ENCODE measurements around the gene SORCS2. TPM values are rescaled to one million over a fixed set of nuclear protein-coding genes. Genes with fewer than 3 reads are reported as not detected.
"Not testable (repeated sequence)": the region's sequence is repeated elsewhere in the genome, so short reads cannot be mapped to it uniquely, and the experiment has no call there.

SORCS2 gene
- total RNA-seq, 1 experiment from 2014 or later = not detected

DNA sequence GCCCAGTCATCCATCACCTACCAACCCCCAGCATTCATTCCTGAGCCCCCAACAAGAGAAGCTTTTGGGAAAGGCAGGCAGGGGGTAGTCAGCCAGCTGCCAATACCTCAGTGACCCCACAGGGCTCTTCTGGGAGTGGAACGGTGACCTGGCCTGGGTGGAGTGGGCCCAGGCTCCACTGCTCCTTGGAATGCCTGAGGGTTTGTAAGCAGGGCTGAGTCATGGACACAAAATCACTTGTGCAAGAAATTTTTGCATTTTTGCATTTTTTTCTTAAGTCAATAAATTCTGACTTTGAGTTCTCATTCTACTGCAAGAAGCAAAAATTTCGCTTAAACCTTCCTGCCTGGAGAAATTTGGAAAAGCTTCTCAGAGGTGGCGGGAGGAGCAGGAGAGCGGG is 18.5 kb downstream of the SORCS2 start:
- in situ Hi-C loops (cut with HindIII; ENCODE audit: low sequenced_read_pairs) = no loop called here

DNA sequence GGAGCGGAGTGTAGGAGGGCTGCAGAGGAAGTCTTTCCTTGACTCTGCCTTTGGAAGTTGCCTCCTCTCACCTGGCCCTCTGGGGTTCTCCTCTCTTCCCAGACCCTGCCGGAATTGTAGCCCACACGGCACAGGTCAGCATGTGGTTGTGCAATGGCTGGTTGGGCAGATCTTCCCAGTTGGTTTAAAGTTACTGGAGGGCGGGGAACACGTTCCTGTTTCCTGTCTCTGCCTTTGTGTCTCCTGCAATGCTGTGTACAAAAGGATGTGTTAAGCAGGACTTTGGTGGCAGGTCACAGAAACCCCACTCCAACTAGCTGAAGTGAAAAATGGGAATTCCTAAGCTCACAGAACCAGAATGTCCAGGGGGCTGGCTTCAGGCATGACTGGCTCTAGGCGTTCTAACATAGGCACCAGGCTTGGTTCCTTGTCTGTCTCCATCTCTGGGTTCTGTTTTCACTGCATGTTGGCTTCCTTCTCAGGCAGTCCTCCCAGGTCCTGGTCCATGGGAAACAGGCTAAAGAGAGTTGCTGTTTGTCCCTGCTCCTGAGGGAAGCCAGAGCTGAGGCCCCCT is 19.9 kb downstream of the SORCS2 start:
- in situ Hi-C loops (cut with HindIII; ENCODE audit: low sequenced_read_pairs) = no loop called here
- no peak for DNase-seq (ENCODE audit: low spot score)

More for the DNA sequence above, 18.5 kb downstream of the SORCS2 start:
- no peak for DNase-seq (ENCODE audit: low spot score)

DNA sequence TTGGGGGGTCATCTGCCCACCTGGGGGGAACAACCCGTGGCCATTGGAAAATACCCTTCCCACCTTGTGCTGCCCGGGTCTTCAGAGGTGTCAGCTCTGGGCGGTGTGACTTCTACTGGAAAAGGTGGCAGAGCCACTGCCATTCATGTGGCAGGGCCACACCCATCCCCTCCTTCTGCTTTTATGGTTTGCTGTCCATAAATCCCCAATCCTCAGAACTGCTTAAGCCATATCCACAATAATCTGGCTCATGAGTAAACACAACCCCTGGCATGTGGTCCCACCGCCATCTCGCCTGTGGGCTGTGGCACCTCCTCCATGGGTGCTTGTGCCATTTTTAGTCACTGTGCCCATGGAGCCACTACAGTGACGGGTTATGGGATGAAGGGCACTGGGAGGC is 20.6 kb downstream of the SORCS2 start:
- in situ Hi-C loops (cut with HindIII; ENCODE audit: low sequenced_read_pairs) = no loop called here
- DNase-seq (ENCODE audit: low spot score) = no peak

DNA sequence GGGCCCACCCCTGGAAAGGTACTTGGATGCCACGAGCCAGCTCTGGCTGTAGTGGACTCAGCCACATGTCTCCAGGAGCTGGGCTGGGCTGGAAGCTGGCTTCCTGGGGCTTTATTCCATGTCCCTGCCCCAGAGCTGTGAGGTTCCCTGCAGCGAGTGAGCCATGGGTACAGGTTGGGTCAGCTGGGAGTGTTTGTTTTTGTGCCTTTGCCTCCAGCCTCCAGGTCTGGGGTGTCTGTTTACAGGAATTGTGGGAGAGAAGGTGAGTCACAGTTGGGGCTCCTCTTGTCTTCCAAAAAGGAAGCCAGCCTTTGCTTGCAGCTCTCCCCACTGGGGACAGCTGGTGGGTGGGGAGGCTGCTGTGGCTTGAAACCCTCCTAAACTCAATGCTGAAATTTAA is 21.5 kb downstream of the SORCS2 start:
- in situ Hi-C loops (cut with HindIII; ENCODE audit: low sequenced_read_pairs) = no loop called here

DNA sequence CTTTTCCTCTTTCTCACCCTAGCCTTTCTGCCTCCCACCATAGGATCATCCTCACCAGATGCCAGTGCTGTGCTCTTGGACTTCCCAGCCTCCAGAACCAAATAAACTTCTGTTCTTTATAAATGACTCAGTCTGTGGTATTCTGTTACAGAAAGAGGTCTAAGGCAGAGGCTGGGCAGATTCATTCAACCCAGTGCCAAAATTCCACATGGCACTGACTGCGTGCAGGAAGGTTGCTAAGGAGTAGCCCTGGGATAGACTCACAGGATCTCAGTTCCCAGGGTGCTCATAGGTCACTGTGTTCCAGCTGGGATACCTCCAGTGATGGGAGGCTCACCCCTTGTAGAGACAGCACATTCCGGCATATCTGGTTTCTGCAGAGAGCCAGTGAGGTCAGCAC is 22.0 kb downstream of the SORCS2 start:
- in situ Hi-C loops (cut with HindIII; ENCODE audit: low sequenced_read_pairs) = no loop called here
- no peak for DNase-seq (ENCODE audit: low spot score)

More for the DNA sequence above, 21.5 kb downstream of the SORCS2 start:
- DNase-seq (ENCODE audit: low spot score) = no peak

DNA sequence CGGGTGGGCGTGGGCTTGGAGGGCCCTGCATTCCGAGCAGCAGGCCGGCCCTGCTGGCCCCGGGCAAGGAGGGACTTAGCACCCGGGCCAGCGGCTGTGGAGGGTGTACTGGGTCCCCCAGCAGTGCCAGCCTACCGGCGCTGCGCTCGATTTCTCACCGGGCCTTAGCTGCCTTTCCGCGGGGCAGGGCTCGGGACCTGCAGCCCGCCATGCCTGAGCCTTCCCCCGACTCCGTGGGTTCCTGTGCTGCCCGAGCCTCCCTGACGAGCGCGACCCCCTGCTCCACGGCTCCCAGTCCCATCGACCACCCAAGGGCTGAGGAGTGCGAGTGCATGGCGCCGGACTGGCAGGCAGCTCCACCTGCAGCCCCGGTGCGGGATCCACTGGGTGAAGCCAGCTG is 22.8 kb downstream of the SORCS2 start:
- DNase-seq (ENCODE audit: low spot score); in situ Hi-C loops (cut with HindIII; ENCODE audit: low sequenced_read_pairs): not testable (repeated sequence)

DNA sequence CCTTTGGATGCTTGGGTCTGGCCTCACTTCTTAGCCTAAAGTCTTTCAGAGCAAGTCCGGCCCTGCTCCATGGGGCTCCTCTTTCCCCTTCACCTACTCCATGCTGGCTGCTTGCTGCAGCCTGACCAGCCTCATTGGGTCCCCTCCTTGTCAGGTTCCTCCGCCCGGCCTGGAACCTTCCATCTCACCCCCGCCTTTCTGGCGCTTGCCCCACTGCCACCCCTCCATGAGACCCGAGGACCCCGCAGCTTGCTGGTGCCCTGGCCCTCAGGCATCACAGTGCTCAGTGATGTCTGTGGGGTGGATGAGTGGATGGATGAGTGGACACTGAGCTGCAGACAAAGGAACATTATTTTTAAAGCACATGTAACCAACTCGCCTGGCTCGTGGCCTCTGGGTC is 24.7 kb downstream of the SORCS2 start:
- no peak for DNase-seq (ENCODE audit: low spot score)
- in situ Hi-C loops (cut with HindIII; ENCODE audit: low sequenced_read_pairs) = no loop called here

DNA sequence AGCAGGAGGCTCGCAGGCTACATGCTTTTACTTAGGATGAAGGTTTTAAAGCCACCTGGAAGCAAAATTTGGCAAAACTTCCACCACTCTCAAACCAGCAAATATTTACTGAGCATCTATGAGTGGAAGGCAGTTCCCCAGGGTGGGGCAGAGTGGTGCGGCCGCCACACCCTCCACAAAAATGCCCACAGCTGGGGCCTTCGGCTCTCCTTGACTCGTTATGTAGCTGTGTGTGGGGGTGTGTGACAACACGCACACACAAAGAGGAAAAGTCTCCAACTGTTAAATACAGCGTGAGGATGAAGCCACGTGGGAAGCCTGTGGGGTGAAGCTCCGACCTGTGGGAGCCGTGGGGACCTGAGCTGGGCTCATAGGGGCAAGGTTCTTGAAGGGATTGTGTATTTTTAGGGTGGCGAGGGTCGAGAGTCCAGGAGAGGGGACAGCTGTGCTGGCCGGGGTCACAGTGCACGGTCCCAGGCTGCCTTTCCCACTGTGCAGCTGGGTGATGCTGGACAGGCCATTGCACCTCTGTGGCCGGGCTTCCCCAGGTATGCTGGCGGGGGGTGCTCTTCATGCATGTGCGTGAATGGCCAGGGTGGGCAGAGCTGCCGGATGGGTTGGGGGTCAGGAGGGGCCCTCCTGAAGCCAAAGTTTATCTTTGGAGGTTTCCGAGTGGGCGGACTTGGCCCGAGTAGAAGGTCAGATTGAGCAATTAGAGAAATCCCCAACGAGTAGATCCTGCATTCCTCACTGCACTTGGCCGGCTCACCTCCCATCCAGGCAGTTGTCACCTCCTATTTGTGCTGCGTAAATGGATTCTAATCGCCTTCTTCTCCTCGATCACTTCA is 25.4 kb downstream of the SORCS2 start:
- in situ Hi-C loops (cut with HindIII; ENCODE audit: low sequenced_read_pairs) = no loop called here
- no peak for DNase-seq (ENCODE audit: low spot score)

DNA sequence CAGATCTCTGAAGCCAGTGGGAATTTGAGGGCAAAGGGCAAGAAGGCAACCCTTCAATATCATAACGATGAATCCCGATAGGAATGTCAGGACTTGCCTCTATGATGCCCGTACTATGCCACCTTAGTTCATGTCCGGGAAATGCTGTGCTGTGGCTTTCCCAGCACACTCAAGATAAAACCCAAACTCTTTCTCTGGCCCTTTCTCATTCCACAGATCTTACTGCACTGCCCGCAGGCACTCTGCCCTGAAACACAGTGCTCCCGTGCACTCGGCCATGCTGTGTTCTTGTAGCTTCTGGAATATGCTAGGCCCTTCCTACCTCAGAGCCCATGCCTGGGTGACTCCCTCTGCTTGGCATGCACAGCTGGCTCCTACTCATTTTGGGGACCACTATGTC is 26.3 kb downstream of the SORCS2 start:
- in situ Hi-C loops (cut with HindIII; ENCODE audit: low sequenced_read_pairs) = no loop called here
- no peak for DNase-seq (ENCODE audit: low spot score)

DNA sequence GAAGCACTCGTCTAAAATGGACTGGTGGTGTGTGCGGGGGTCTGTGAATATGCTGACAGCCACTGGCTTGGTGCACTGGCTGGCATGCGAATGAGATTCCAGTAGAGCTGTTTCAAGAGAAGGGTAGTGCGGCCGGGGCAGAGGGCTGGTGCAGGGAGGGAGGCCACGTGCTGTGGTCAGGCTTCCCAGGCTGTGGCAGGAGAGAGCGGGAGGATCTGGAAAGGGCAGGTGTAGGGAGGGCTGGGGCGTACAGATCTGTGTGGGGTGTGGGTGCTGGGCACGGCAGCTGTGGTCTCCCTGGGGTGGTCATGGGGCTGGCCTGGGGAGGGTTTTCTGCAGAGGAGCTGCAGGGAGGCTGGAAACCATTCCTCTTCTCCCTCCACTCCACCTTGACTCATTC is 30.2 kb downstream of the SORCS2 start:
- DNase-seq (ENCODE audit: low spot score) = no peak
- in situ Hi-C loops (cut with HindIII; ENCODE audit: low sequenced_read_pairs) = no loop called here

DNA sequence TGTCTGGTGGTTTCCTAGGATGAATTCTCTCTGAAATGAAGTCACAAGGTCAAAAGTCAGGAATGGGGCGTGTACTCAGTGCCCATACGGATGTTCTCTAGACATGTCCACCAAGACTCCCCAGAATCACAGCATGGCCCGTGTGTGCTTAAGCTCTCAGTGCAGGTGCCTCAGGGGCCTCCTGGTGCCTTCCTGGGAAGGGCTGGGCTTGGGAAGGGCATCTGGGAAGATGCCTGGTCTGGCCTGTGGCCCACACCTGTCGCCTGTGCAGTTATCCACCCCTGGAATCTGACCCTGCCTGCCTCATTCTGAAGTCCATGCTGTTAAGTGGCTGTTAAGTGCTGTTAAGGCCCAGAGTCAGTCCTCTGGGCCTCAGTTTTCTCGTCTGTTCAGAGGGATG is 31.2 kb downstream of the SORCS2 start:
- in situ Hi-C loops (cut with HindIII; ENCODE audit: low sequenced_read_pairs) = no loop called here
- DNase-seq (ENCODE audit: low spot score) = no peak

DNA sequence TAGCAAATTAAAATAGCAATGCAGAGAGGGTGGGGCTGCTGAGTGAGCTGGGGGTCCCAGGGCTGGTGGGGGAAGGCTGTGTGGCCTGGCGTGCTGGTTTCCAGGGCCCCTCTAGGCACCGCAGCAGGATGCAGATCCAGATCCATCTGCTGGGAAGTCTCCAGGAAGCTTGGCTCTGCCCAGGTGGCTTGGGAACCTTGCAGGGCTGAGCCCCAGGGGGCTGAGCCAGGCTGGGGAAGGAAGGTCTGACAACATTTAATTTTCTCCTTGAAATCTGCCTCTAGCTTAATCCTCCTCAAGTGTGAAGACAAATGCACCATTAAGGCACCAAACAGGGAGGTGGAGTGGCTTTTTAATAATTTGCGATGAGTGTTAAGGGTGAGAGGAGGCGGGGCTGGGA is 31.7 kb downstream of the SORCS2 start:
- in situ Hi-C loops (cut with HindIII; ENCODE audit: low sequenced_read_pairs) = no loop called here
- DNase-seq (ENCODE audit: low spot score) = no peak

DNA sequence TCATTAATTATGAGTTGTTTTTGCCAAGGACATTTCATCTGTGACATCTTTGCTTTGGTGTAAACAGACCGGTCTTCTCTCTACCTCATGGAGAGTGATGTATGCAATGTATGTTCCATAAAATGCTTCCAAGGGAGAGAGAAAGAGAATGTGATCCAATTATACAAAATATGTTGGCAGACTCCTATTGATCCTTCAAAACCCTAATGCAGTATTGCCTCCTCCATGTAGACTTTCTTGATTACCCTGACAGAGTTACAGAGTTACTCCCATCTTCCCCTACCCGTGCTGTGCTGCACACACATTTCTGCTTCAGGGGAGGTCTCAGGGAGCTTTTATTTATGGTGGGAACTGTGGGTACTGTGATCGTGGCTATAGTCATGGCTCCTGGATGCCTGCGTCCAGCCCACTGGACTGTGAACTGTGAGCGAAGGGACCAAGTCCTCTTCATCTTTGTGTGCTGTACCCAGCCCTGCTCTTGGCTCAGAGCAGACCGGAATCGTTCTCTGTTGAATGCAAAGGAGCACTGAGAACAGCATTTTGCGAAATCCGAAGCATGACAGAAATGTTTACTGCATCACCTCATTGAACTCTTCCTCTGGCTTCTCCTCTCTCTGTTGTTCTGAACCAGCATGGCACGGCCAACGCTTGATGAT is 32.7 kb downstream of the SORCS2 start:
- no peak for DNase-seq (ENCODE audit: low spot score)
- in situ Hi-C loops (cut with HindIII; ENCODE audit: low sequenced_read_pairs) = no loop called here

DNA sequence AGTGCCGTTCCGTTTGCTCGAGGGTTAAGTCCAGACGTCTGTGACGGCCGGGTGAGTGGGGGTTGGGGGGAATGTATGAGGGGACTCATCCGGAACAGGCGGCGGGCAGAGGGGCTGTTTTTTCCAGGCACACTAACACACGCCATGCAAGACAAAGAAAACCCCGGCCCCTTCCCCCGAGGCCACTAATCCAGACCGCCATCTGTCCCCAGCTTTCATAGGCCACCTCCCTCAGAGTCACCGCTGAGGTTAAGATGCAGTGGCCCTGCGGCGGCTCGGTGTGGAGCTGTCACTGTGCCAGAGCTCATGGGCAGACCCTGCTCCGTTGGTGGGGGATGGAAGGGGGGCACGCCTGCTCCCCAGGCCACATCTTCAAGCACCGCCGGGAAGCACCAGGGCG is 34.1 kb downstream of the SORCS2 start:
- in situ Hi-C loops (cut with HindIII; ENCODE audit: low sequenced_read_pairs) = no loop called here
- DNase-seq (ENCODE audit: low spot score) = no peak

DNA sequence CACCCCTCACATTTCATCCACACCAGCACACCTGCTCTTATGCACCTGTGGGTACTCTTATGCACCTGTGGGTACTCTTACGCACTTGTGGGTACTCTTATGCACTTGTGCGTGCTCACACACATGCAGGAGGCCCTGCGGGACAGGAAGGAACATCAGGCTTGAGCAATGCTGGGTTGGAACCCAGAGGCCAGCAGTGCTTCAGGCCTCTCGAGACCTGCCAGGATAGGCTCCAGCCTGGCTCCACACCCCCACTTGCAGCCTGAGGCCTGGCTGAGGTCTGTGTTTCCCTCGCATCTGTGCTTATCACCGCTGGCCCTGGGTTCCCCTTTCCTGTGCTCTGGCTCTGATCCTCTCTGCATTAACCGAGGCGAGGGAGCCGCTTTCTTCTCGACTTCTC is 34.7 kb downstream of the SORCS2 start:
- in situ Hi-C loops (cut with HindIII; ENCODE audit: low sequenced_read_pairs) = no loop called here
- DNase-seq (ENCODE audit: low spot score) = no peak

DNA sequence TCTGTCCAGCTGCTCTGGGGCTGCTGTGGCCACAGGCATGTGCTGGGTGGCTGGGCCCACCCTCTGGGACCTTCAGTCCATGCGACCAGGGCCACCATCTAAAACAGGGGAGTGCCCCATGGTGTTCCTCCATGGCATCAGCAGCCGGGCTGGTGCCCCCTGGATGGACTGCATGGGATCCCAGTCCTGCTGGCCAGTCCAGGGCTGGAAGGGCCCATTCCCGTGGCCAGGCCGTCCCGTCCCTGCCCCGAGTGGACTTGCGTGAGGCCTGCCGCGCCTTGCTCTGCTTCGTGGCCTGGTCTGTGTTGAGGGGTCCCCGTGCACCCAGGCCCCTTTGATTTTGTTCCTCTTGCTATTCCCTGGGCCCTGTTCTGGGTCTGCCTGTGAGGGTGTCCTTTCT is 36.4 kb downstream of the SORCS2 start:
- in situ Hi-C loops (cut with HindIII; ENCODE audit: low sequenced_read_pairs) = no loop called here
- no peak for DNase-seq (ENCODE audit: low spot score)

DNA sequence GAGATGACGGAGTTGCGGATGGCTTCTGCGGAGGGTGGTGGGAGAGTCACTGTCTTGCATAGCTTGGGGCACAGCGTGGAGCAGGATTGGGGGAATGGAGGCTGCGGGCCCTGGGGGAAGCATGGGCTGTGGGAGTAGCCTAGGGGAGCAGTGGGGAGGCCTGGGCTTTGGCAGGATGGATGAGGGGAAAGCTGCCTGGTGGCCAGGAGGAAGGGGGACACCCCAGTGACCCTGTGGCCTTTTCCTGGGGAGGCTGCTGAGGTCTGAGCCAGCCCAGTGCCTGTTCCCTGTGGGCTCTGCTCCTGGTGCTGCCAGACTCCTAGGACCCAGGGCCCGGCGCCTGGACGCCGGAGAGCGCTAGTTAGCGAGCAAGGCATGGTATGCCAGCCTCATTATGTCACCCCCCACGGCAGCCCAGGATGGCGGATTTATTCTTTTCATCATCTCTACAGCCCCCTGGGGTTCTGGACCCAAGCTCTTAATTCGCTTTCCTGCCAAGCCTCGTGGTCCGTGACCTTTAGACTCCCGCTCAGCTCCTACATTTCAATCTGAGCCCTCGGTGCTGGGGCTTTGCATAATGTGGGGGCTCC is 39.8 kb downstream of the SORCS2 start:
- no peak for DNase-seq (ENCODE audit: low spot score)
- in situ Hi-C loops (cut with HindIII; ENCODE audit: low sequenced_read_pairs) = no loop called here

DNA sequence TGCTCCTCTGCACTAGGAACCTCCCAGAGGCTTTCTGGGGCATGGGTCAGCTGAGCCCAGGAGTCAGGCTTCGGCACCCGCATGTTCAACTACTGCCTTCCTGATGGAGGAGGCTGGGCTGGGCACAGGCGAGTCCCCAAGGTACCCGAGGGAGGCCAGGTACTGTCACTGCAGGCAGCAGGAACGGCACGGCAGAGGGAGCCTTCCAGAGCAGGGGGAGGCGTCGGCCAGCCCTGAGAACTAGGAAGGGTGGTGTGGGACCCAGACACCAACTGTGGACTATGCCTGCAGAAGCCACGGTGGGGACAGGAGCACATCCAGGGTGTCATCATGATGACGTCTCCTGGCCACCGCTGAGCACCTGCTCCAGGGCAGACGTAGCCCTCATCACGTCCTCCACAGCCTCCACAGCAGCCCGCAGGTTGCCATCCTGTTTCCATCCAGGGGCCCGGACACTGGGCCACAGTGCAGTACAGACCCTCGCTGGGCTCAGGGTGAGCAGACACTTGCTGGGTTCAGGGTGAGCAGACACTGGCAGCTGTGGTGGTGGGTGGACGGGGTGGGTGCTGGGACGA is 40.8 kb downstream of the SORCS2 start:
- DNase-seq (ENCODE audit: low spot score) = no peak
- in situ Hi-C loops (cut with HindIII; ENCODE audit: low sequenced_read_pairs) = no loop called here

DNA sequence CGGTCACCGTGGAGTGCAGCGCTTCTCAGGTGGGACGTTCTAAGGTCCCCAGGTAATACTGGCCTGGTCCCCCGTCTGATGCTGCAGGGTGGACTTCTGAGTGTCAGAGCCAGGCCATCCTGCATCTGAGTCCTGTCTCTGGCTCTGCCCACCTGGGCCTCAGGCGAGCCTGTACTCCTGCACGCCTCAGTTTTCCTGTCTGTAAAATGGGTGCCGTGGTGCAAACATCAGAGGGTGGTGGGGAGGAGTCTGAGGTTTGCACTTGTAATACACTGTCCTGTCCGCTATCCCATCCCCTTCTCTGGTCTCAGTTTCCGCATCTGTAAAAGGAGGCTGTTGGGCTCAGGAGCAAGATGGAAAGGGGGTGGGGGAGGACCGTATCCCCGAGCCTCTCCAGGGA is 41.3 kb downstream of the SORCS2 start:
- no peak for DNase-seq (ENCODE audit: low spot score)
- in situ Hi-C loops (cut with HindIII; ENCODE audit: low sequenced_read_pairs) = no loop called here

All from G401 (cell line).